Epithelial cell of alveolus of lung (primary cell): ENCODE results near the gene CMTM8. TPM values are rescaled to one million over a fixed set of nuclear protein-coding genes. Genes with fewer than 3 reads are reported as not detected.

ENCODE experiments used
- total RNA-seq: library from RNA; depleted of rRNA; stranded (reverse); fragments of >200 nt; gene quantifications from 2 replicates; pipeline ENCODE4 v1.2.1, GENCODE V29; 2015

Gene CMTM8
- total RNA-seq = 2.2 and 3.3 TPM in 2 replicates

GRCh38 chr3:32238453-32239306, at the start of gene CMTM8:
Gene CMTM8 (plus strand): TSS chr3:32238680. CDS start chr3:32238973, 293 bp downstream.

GRCh38 chr3:32391643-32392535, 153.4 kb downstream of the CMTM8 start, which contains the start of gene CMTM7:
Gene CMTM7 (plus strand): TSS chr3:32391853. CDS start chr3:32391907, 54 bp downstream.

Other genes starting within 250 kb of the CMTM8 start
- gene GPD1L, start 132.1 kb upstream of the CMTM8 start, total RNA-seq = 5.0 and 14.9 TPM in 2 replicates
- gene CMTM7, start 153.2 kb downstream of the CMTM8 start, total RNA-seq = 15.0 TPM in 2 replicates